Femur (tissue), 1 donor: Measurements from ENCODE around the gene IPCEF1.

ENCODE experiments used
- DNase-seq: peaks from one replicate; pipeline ENCODE4 v3.0.0-alpha.2; 2017

The IPCEF1 gene, protein sequence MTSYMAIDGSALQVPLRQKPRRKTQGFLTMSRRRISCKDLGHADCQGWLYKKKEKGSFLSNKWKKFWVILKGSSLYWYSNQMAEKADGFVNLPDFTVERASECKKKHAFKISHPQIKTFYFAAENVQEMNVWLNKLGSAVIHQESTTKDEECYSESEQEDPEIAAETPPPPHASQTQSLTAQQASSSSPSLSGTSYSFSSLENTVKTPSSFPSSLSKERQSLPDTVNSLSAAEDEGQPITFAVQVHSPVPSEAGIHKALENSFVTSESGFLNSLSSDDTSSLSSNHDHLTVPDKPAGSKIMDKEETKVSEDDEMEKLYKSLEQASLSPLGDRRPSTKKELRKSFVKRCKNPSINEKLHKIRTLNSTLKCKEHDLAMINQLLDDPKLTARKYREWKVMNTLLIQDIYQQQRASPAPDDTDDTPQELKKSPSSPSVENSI

DNA sequence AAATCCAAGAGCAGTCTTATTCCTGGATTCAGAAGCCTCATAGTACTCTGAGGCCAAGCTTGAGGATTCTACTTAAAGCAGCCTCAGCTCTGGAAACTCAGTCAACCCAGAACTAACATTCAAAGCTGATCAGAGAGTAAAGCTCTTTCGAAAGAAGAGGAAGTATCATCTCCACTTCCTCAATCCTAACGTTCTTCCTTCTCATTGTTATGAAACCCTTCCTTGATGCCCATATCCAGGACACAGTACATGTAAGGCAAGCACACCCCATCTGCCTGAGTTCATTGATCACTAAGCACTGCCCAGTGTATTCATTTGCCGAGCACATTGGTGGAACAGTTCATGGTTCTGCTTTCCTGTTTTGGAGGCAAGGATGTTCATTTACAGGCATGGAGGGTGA is at the start of gene IPCEF1:
IPCEF1 (minus strand) TSS at position 114 of the 400 bp plus-strand sequence. CDS start 90,856 bp downstream, outside the sequence.
- DNase-seq = no peak

DNA sequence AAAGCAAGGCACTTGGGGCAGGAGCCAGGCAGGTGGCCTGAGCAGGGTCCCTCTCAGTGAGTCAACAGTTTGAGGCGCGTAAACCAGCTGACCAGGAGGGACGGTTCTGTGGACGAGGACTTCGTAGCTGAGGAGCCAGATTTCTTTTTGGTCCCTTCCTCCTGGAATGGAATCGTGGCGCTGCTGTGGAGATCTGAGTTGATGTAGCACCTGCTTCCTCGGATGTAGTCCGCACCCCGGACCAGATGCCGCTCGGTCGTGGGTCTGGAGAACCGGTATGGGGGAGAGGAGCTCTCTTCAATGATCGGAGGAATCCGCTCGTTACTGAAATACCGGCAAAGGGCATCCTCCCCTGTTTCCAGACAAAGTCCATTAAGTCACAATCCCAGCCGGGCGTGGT is 49.7 kb upstream of the IPCEF1 start:
- no peak for DNase-seq

DNA sequence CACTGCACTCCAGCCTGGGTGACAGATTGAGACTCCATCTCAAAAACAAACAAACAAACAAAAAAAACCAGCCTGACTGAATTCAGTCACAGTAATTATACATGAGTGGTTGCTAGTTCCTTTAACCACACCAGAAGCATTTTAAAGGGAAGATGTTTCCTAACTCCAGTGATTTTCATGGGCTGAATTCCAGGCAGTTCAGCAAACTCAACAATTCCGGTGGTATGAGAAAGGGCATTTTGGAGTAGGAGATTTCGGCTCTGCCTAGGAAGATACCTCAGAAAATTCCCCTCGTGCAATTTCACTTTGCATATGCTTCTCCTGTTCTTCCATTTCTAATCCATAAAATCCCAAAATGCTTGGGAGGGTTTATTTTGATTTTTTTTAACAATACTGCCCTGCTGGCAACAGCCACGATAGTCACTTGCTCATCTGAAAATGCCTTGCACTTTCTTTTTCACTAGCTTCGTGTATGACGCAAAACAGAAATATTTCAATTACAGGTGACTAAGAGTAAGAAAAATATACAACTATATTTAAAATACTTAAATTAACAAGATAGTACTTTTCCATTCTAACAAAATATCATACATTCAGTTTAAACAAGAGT is 48.3 kb upstream of the IPCEF1 start:
- no peak for DNase-seq

DNA sequence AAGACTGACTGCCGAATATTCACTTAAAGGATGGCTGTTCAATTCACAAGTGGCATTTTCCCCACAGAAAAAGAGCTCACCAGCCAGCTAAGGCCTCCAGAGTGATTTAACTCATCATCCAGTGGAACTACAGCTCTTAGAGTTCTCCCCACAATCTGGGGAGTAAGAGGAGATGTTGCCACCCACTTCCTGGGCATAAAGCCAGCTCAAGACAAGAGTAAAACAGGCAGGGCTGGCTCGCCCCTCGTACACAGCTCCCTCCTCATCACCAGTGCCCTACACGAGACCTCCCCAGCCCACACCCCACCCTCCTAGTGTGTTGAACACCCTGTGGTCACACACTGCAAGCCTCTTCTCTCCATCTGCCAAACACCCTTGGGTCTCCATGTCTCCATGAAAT is 47.2 kb upstream of the IPCEF1 start:
- DNase-seq = peak; percentile 73

DNA sequence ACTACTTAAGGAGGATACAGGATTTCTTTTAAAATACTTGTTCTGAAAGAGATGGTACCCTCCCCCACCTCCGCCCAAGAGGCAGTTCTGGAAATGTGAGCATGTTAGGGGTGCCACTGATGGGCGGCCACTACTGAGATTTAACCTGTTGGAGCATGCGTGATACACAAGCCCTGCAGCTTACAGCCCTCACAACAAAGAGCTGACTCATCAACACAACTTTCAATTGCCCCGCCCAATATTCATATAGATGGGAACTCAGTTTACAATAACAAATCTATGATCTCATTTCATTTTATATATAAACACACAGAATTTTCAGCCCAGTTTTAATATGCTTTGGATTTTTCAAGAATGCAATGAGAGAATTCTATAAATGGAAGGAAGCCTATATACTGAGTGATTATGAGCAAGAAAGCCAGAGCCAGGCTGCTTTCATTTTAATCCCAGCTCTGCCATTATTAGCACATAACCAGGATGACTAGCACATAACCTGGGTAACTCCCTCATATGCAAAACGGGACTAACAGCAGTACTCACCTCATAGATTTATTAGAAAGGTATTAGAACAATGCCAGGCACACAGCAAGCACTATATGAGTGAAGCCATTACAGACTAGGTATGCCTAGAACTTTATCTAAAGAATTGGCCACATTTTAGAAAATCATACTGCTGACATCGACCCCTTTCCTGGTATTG is 45.6 kb upstream of the IPCEF1 start:
- no peak for DNase-seq

DNA sequence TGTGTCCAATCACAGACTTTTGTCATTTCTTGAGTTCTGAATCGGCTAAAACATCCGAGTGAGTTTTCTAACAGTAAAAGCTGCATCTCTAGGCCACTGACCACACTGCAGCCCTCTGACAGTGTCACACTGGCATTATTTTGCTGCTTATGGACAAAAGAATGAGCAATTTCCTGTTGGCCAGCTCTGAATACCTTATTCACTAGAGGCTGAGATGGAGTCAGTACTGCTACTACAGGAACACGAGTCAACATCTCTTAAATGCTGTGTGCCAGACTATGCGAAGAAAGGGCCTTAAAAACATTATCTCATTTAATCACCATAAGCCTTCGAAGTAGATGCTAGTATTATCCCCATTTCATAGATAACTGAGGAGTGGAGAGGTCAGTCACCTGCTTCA is 42.5 kb upstream of the IPCEF1 start:
- no peak for DNase-seq

DNA sequence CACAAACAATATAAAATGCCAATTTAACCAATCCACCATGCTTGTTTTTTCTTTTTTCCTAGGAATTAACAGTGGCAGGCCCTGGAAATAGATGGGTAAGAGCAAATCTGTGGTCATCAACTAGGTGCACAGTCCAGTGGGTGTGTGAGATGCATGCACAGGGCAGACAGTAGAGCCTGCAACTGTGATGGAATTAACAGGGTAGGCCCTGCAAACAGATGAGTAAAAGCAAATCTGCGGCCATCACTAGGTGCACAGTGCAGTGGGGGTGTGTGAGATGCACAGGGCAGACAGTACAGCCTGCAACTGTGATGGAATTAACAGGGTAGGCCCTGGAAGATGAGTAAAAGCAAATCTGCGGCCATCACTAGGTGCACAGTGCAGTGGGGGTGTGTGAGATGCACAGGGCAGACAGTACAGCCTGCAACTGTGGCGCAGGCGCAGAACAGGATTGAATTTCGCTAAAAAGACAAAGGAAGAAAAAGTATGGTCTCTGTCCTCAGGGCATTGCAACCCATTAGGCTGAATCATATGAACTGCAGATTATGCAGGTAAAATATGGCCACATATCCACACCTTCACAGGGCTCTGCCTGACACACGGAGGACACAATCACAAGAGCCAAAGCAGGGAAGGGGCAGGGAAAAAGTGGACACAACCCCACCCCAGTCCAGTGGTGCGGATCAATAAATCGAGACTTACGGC is 41.0 kb upstream of the IPCEF1 start:
- no peak for DNase-seq

DNA sequence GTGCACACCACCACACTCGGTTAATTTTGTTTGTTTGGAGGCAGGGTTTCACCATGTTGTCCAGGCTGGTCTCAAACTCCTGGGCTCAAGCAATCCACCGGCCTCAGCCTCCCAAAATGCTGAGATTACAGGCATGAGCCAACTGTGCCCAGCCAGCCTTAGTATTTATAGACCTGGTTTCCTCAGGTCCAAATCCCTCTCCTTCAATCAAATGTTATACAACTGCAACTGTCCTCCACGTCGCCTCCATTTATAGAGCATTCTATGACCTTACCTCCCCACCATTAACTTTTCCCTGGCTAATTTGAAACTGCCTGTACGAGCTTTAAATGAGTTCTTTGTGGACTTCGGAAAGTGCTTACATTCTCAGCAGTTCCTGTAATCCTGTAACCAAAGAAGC is 39.3 kb upstream of the IPCEF1 start:
- no peak for DNase-seq

DNA sequence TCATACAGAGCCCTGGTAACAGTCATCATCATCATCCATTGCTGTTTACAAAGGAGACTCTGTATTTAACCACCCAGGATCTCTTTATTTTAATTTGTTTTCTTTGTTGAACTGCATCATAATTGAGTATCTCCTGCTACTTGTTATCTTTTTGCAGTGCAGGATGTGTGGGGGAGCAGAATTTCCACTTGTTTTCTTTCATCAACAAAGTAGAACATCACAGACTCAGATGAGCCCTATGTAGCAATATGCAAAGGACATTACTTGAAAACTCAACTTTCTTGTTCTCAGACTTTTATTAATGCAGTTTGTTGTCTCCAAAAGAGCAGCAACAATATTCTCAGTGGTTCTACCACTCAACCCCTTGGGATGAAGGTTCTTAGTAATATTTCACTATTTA is 38.7 kb upstream of the IPCEF1 start:
- DNase-seq = no peak

DNA sequence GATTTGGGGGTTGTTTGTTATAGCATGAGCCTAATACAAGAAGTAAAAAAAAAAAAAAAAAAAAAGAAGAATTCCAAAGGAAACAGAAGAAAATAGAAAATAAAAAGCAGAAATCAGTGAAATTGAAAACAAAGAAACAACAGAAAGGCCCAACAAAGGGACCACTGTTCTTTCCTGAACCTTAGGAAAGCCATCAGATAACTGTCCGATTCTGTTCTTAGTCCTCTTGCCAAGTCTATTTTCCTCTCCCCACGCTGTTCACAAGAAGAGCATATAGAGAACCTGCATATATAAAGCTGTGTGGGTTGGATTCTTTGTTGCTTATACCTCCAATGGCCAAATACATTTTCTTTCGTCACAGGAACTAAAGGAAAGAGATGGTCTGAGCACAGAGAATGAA is 38.0 kb upstream of the IPCEF1 start:
- DNase-seq = no peak

DNA sequence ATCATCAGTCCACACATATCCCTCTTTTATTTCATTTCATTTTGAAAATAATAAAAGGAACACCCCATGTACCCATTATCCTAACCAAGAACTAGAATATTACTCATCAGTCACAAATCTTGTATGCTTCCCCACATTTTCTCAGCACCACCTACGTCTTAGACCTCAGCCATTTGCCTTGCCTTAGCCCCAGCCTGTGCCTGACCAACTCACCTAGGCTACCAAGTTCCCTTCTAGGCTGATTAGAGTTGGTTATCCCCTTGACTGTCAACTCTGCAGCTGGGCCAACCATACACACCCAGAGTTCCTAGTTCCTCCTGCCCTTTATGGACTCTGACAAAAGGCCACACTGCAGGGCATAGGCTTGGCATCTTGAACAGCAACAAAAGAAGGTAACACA is 33.4 kb upstream of the IPCEF1 start:
- no peak for DNase-seq

DNA sequence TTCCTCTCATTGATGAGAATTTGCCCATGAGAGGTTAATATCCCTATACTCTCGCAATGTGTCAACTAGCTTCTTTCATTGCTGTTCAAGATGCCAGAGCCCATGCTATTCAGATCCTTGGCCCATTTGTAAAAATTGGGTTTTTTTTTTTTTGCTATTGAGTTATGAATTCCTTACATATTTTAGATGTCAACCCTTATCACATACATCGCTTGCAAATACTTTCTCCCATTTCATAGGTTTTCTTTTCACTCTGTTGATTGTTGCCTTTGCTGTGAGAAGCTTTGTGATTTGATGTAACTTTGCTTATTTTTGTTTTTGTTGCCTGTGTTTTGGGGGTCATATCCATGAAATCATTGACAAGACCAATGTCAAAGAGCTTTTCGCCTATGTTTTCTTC is 32.2 kb upstream of the IPCEF1 start:
- DNase-seq = no peak

DNA sequence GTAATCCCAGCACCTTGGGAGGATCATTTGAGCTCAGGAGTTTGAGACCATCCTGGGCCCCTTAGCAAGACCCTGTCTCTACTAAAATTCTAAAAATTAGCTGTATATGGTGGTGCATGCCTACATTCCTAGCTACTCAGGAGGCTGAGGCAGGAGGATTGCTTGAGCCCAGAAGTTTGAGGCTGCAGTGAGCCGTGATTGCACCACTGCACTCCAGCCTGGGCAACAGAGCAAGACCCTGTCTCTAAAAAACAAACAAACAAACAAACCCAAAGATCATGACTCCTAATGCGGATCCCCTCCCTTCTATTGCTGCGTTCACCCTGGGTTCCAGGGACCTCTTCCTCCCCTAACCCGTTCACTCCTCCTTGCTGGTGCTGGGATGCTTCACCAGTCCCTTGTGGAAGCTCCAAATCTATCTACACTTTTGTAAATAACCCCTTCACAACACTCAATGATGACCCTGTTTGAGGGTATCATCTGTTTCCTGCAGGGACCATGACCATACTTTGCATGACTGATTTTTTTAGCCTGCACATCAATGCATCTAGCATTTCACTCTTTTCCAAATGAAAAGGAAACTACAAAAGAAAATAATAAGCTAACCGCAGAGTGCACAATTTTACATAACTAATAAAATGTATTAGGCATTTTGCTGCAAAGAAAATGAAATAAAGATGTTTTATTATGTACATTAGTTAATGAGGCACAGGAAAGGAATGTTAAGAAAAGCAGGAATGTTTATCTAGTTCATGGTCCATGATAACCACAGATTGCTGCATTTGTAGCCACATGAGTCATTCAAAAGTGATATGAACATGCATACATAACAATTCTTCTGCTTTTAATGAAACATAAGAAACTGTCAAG is 30.5 kb upstream of the IPCEF1 start:
- no peak for DNase-seq

DNA sequence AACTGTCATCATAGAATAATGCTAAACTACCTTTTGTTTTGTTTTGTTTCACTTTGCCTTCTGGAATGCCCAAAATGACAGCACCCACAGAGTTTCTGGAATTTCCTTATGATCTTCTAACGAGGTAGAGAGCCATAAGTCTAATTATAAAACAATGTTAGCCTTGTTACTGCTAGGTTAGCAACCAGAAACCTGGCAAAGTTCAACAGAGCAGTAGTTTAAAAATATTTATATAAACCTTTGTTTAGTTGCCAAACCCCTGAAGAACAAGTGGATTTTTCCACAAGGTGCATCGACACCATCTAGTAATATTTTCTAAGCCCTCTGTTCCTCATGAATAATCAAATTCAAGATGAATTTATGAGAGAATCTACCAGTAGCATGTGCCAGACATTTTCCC is 27.6 kb upstream of the IPCEF1 start:
- DNase-seq = no peak

DNA sequence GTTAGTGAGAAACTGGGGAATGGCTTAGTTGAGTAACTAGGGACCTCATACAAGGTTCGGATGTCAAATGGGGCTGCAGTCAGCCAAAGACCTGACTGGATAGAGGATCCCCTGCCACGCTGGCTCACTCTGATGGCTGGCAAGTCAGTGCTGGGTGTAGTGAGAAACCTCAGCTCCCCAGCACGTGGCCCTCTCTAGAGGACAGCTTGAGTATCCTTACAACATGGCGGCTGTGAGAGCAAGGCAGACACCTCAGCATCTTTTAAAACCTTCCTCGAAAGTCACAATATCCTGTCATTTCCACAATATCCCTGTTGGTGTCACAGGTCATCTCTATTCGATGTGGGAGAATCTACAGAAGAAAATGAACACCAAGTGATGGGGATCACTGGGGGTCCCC is 26.7 kb upstream of the IPCEF1 start:
- DNase-seq = no peak

DNA sequence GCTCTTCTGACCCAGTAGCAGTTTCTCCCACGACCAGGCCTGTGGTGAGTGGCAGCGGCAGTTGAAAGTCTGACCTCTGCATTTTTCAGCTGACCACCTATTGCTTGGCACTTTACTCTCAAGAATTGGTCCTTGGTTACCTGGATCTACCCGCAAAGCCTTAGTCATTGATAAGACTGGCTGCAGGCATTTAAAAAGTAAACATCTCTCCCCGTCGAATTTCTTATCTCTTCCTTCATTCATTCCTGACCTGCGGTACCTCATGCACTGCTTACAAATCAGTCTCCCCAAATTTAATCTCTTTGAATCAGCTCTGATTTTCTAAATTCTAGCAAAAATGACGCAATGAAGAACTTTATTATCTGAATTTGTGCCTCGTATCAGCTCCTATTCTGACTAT is 26.1 kb upstream of the IPCEF1 start:
- no peak for DNase-seq

DNA sequence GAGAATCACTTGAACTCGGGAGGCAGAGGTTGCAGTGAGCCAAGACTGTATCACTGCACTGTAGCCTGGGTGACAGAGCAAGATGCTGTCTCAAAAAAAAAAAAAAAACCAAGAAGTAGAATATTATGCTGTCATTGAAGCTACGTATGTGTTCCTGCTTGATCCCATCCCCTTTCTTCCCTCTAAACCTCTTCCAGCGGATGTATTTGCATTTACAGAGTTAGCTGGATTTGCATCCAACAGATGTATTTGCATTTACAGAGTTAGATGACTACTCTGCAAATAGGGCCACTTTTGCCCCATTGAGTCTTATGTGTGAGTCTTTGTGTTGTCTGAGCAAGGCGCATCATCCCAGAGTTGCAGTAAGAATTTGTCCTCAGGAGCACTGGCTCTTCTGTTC is 24.9 kb upstream of the IPCEF1 start:
- no peak for DNase-seq

DNA sequence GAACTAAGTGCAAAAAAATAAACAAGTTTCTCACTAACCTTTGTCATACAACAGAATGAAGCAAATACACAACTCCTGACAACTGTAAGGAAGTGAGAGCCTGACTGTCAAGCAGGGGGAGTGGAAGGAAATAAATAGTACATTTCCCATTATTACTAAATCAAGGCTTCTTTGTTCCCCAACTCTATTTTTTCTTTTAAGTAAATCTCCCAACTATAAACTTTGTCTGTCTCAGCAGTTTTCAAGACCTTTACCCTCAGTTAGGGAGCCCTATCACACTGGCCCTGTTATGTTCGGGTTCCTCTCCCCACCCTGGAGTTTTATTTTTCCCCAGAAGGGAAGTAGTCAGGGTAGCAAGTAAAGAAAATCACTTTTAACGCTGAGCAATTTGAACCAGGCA is 24.1 kb upstream of the IPCEF1 start:
- DNase-seq = no peak

DNA sequence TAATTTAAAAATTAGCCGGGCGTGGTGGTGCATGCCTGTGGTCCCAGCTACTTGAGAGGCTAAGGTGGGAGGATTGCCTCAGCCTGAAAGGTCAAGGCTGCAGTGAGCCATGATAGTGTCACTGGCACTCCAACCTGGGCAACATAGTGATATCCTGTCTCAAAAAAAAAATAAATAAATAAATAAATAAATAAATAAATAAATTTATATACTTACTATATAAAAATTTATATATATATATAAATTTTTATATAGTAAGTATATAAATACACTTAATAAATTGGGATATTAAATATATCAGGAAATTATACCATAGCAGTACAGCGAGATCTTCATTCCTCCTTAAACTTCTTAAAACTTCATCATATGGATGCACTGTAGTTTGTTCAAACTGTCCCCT is 23.0 kb upstream of the IPCEF1 start:
- DNase-seq = no peak

DNA sequence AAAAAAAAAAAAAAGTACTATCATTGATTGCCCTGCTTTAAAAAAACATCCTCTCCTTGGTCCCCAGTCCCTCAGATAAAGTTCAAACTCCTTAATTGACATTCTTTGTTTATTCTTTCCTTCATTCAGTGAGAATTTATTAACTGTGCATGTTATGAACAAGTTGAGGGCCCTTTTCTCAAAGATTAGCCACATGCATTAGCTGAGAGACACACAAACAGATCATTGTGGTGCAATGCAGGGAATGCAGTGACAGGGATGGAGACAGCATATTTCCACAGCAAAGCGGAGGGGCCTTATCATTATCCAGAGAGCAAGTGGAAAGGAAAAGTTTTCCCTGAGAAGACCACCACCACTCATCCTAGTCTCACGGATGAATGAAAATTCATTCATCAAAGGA is 21.9 kb upstream of the IPCEF1 start:
- no peak for DNase-seq

DNA sequence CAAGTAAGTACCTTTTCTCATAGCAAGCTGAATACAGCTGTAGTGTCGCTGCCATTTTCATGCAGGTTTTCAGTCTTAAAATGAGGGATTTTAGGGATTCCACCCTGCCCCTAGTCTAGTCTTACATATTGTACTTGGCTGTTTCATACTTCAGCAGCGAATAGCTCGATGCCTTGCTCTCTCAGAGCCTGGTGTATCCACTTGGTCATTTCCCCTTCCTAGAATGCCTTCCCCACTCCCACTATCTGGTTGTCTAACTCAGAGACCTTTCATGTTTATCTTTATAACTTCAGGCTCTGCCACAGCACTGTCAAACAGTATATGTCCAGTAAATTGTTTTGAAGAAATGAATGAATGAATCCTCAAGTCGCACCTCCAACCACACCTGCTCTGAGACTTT is 21.1 kb upstream of the IPCEF1 start:
- DNase-seq = no peak

DNA sequence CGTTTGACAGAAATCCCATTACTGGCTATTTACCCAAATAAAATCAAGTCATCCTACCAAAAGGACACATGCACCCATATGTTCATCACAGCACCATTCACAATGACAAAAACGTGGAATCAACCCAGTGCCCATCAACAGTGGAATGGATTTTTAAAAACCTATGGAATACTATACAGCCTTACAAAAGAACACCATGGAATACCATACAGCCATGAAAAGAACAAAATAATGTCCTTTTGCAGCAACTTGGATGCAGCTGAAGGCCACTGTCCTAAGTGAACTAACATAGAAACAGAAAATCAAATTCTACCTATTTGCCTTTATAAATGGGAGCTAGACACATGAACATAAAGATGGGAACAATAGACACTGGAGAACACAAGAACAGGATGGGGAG is 17.4 kb upstream of the IPCEF1 start:
- DNase-seq = no peak
